Fibroblast of mammary gland (primary cell): ENCODE results near the gene FAM174C.

Experiments
- DNase-seq: peaks from one replicate; pipeline ENCODE4 v3.0.0-alpha.2; 2010; ENCODE audit warnings: low read depth
- H3K4me3 ChIP-seq: 2 replicates; pipeline ENCODE4 v1.5.1; 2011; ENCODE audit warnings: low read depth, mild to moderate bottlenecking, low read length, moderate library complexity; ENCODE audit not compliant: control insufficient read depth
- TF ChIP-seq, protein P1 (sequence below): conservative IDR thresholded peaks from 2 replicates; pipeline ENCODE4 v1.5.1; 2011; ENCODE audit warnings: low read depth, low read length, inconsistent platforms; ENCODE audit not compliant: control insufficient read depth, insufficient read depth

FAM174C gene

DNA sequence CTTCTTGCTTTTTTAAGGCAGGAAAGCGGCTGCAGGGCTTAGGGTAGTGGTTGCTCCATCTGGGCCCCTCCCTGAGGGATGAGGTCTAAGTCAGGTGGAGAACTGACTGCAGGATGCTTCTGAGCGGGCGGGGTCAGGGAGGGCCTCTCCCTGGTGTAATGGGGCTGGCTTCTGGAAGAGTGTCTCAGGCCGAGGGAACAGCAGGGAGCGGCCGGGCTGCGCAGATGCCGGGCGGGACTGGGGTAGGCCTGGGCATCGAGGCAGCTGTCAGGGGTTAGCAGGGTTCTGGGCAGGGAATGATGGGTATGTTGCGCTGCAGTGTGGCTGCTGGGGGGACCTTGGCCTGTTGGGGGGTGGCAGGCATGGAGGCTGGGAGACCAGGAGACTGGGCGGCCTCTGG, 2.7 kb downstream of the FAM174C start:
- TF ChIP-seq, protein P1, sequence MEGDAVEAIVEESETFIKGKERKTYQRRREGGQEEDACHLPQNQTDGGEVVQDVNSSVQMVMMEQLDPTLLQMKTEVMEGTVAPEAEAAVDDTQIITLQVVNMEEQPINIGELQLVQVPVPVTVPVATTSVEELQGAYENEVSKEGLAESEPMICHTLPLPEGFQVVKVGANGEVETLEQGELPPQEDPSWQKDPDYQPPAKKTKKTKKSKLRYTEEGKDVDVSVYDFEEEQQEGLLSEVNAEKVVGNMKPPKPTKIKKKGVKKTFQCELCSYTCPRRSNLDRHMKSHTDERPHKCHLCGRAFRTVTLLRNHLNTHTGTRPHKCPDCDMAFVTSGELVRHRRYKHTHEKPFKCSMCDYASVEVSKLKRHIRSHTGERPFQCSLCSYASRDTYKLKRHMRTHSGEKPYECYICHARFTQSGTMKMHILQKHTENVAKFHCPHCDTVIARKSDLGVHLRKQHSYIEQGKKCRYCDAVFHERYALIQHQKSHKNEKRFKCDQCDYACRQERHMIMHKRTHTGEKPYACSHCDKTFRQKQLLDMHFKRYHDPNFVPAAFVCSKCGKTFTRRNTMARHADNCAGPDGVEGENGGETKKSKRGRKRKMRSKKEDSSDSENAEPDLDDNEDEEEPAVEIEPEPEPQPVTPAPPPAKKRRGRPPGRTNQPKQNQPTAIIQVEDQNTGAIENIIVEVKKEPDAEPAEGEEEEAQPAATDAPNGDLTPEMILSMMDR = no peak
- no peak for DNase-seq
- no peak overlapping the region for H3K4me3 ChIP-seq

DNA sequence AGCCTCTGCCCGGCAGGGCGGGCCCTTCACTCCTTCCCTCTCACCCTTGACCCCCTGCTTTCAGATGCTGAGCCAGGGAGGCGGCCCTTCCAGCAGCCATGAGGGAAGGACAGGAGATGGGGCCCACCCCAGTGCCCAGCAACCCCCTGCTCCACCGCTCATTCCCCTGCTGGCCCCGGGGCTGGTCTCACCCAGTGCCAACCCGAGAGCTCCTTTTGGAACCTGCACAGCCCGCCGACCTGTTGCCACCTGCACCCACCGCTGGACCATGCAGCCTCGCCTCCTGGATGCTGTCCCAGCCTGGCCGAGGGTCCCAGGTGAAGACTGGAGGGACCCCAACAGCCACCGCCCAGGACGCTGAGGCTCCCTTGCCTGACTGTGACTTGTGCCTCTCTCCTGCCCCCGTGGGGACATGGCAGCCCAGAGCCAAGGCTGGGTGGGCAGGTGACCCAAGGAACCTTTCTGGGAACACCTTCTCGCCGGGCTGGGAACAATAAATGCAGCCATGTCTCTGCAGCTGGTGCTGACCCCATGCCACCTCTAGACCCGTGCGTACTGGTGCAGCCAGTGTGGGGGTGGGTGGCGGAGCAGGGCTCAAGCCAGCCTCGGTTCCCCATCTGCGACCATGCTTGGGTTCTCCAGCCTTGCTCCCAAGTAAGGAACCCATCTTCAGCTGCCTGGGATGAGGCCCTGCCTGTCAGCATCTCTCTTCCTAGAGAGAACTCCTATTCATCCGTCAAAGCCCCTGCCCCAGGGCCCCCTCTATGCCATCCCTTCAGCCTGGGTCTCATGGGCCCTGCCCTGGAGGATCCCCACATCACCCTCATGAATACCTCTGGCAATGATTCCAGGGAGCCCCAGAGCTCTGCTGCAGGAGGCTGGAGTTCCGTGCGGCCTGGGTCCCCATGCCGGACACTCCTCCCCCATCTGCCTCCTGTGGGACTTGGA, 3.7 kb downstream of the FAM174C start:
- H3K4me3 ChIP-seq = no peak overlapping the region
- TF ChIP-seq, protein P1 = no peak
- no peak for DNase-seq

DNA sequence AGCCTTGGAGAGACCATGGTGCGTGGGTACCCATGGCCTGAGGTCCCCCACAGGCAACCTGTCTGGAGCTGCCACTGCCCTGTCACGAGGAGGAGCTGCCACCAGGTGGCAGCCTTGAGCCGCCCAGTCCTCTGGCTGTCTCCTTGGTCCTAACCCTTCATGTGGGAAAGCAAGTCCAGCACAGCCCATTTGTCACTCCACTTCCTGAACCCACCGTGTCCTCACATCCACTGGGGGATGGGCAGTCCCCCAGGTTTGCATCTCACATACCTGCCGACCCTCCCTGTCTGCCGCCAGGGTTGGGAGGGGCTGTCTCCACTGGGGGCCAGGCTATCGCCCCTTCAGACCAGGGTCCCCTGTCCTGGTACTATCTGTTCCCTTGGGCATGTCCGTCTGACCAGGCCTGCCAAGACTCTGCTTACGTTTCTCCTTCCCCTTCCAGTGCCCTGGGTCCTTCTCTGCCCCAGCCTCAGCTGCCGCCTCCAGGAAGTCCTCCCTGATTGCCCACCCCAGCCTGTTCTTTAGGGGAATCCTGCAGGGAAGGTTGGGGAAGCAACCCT, 4.5 kb downstream of the FAM174C start:
- H3K4me3 ChIP-seq = no peak overlapping the region
- TF ChIP-seq, protein P1 = peak; percentile 94
- DNase-seq = peak; percentile 84

DNA sequence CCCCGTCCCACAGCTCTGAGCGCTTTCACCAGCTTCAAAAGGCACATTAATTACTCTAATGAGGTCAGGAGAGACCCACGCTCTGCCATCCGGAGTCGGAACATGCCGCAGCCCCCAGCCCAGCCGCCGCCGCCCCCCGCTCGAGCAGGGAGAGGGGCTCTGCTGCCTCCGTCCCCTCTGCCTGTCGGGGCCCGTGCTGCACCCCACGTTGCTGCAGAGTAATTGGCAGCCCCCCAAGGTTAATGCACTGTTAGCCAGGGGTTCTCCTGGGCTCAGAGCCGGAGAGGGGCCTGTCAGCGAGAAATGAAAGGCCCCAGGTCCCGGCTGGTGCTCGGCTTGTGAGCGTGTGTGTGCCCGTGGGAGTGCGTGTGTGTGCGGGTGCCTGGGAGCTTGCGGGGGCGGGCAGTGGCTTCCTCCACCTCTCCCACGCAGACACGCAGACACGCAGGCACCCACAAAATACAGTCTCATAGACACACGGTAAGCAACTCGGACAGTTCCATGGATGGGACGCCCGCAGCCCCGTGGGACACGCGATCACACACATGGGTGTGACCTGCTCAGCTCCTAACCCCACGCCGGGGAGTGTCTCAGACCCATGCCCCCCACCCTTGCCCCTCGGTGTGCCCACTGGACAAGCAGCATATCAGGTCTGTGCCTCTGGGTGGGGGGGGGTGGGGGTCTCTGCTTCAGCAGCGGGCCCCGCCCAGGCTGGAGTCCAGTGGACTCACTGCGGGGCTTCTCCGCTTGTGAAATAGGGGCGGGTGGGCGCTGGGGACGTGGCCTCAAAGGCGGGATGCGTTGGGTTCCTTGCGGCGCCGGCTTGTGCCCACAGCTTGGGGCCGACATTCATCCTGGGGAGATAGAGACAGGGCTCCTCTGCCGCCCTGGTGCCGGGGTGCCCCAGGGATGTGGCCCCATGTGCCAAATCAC, 5.6 kb downstream of the FAM174C start:
- DNase-seq = no peak
- TF ChIP-seq, protein P1 = no peak
- H3K4me3 ChIP-seq = no peak overlapping the region

DNA sequence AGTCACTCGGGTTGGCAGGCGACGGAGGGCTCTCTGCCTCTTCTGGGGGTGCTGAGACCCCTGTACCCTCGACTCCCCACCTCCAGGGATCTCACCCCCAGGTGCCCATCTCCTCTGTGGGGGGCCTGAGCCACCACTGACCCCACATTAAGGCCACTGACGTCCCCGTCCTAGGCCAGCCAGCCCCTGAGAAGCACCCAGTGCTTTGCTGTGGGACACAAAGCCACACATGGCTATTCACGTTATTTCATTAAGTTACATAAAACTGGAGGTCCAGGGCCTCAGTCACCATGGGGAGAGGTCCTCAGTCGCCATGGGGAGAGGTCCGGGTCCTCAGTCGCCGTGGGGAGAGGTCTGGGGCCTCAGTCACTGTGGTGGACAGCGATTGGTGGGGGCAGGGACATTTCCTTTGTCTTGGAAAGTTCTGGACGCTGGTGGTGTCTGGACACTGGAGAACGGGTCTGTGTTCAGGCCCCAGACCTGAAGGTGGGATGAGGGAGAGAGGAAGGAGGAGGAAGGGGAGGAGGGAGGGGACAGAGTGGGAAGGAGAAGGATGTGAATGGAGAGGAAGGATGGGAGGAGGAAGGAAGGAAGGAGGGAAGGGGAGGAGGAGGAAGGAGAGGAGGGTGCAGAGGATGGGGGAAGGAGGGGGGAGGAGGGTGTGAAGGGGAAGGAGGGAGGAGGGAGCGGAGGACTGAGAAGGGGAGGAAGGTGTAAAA, 6.4 kb downstream of the FAM174C start:
- H3K4me3 ChIP-seq = no peak overlapping the region
- TF ChIP-seq, protein P1 = no peak
- DNase-seq = no peak

DNA sequence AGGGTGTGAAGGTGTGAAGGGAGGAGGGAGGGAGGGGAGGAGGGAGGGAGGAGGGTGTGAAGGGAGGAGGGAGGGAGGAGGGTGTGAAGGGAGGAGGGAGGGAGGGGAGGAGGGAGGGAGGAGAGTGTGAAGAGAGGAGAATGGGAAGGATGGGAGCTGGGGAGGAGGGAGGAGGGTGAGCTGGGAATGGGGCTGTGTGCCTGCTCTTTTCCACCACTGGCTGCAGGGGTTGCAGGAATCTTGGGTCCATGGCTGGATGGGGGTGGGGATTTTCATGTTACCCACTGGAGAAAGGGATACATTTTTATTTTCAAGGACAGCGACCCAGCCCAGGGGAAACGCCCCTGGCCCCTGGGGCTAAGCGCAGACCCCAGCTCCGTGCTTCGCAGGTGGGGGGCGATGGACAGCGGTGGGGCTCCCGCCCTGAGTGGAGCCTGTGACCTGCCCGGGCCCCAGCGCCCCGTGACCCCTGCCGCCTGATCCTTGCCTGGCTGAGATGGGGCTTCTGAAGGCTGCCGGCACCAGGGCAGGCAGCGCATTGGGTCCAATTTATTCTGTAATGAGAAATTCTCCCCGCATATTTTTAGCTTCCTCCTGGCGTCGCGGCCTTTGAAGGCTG, 7.4 kb downstream of the FAM174C start:
- DNase-seq = no peak
- TF ChIP-seq, protein P1 = no peak
- no peak overlapping the region for H3K4me3 ChIP-seq
